Stimulated activated CD8-positive, alpha-beta memory T cell treated with anti-CD3 and anti-CD28 coated beads, Interleukin-2, amount 100 ng/mL, for 48 hours (primary cell): Measurements from ENCODE around the gene GLI2.

ENCODE experiments used
- DNase-seq, 2 donors: peaks; one replicate each; pipeline ENCODE4 v3.0.0-alpha.2; 2020; ENCODE audit warnings: low read depth in 2 of 2

Gene GLI2

GRCh38 chr2:120758181-120759144 is 22.8 kb downstream of the GLI2 start:
- no peak for DNase-seq

- DNase-seq, result no peak
These were observed 24.1 kb downstream of the GLI2 start for GRCh38 chr2:120759543-120760331.

- DNase-seq, result no peak
These were observed 24.9 kb downstream of the GLI2 start for GRCh38 chr2:120760446-120761135.

GRCh38 chr2:120761164-120761861 is 25.6 kb downstream of the GLI2 start:
- no peak for DNase-seq

GRCh38 chr2:120761911-120762310 is 26.2 kb downstream of the GLI2 start:
- DNase-seq, result no peak

GRCh38 chr2:120762341-120763061 is 26.8 kb downstream of the GLI2 start:
- no peak for DNase-seq

GRCh38 chr2:120763508-120763907 is 27.8 kb downstream of the GLI2 start:
- no peak for DNase-seq

GRCh38 chr2:120763931-120764330 is 28.3 kb downstream of the GLI2 start:
- DNase-seq, result no peak

GRCh38 chr2:120764492-120764891 is 28.8 kb downstream of the GLI2 start:
- no peak for DNase-seq

- DNase-seq, result no peak
These were observed 29.5 kb downstream of the GLI2 start for GRCh38 chr2:120764991-120765677.

- DNase-seq, result no peak
These were observed 30.2 kb downstream of the GLI2 start for GRCh38 chr2:120765678-120766469.

GRCh38 chr2:120766470-120767351 is 31.0 kb downstream of the GLI2 start:
- no peak for DNase-seq

- DNase-seq, result no peak
These were observed 31.9 kb downstream of the GLI2 start for GRCh38 chr2:120767486-120768005.

GRCh38 chr2:120768112-120769048 is 32.7 kb downstream of the GLI2 start:
- no peak for DNase-seq

GRCh38 chr2:120769076-120769786 is 33.6 kb downstream of the GLI2 start:
- no peak for DNase-seq

GRCh38 chr2:120769787-120770120 is 34.1 kb downstream of the GLI2 start:
- no peak for DNase-seq
